H1 (cell line): ENCODE measurements around the gene XIRP1. TPM values are rescaled to one million over a fixed set of nuclear protein-coding genes. Genes with fewer than 3 reads are reported as not detected.

Source experiments
- CTCF ChIA-PET: fragments of 300-600 bp; sonication (Branson Sonifier 250); formaldehyde crosslinking; loops from one replicate; lab custom pipeline; 2021; ENCODE audit not compliant: partially characterized antibody; lab: Charles Lee
- POLR2A ChIA-PET: fragments of 300-600 bp; sonication (Branson Sonifier 250); formaldehyde crosslinking; loops from one replicate; lab custom pipeline; 2021; ENCODE audit warnings: inconsistent platforms; ENCODE audit not compliant: partially characterized antibody; lab: Charles Lee
- DNase-seq, 2 experiments: peaks; one replicate each; pipeline versions ENCODE4 v3.0.0 to v3.0.0-alpha.2; 2010 to 2022; ENCODE audit warnings: low spot score in 2 of 2, low read depth in 1 of 2, mixed read lengths in 1 of 2
- FAIRE-seq: peaks from 2 replicates; lab custom pipeline; 2011; peaks lifted over from hg19 to GRCh38; lab: Jason Lieb, UNC
- H2AFZ ChIP-seq: 2 replicates; pipeline ENCODE4 v1.8.1; 2012; ENCODE audit warnings: low read length, inconsistent platforms
- H2AK5ac ChIP-seq: 2 replicates; pipeline ENCODE4 v1.6.1; 2013; ENCODE audit warnings: low read depth, low read length
- H2BK120ac ChIP-seq: replicated peaks from 2 replicates; pipeline ENCODE3; 2013; ENCODE audit warnings: low read depth, low read length, inconsistent platforms
- H2BK12ac ChIP-seq: 2 replicates; pipeline ENCODE4 v1.6.1; 2013; ENCODE audit warnings: low read depth, low read length
- H2BK15ac ChIP-seq: 2 replicates; pipeline ENCODE4 v1.6.1; 2013; ENCODE audit warnings: low read length
- H2BK20ac ChIP-seq: 2 replicates; pipeline ENCODE4 v1.6.1; 2013; ENCODE audit warnings: low read length
- H2BK5ac ChIP-seq: 2 replicates; pipeline ENCODE4 v1.6.1; 2013; ENCODE audit warnings: low read depth, low read length
- H3K14ac ChIP-seq: 2 replicates; pipeline ENCODE4 v1.6.1; 2013; ENCODE audit warnings: inconsistent platforms; ENCODE audit not compliant: insufficient read length
- H3K18ac ChIP-seq: 2 replicates; pipeline ENCODE4 v1.6.1; 2013; ENCODE audit warnings: low read length; ENCODE audit errors: extremely low read depth
- H3K23ac ChIP-seq: 2 replicates; pipeline ENCODE4 v1.6.1; 2013; ENCODE audit warnings: inconsistent platforms; ENCODE audit not compliant: insufficient read length
- H3K23me2 ChIP-seq: 2 replicates; pipeline ENCODE4 v1.6.1; 2013; ENCODE audit warnings: low read depth, low read length
- H3K27ac ChIP-seq: 2 replicates; pipeline ENCODE4 v1.6.1; 2011; ENCODE audit warnings: low read depth, low read length, inconsistent platforms
- H3K27me3 ChIP-seq, 4 experiments: replicated peaks in 1 of 4; 1 replicate in 1 of 4; 2 replicates in 3 of 4; pipeline versions ENCODE4 v1.6.1 to v1.8.1; 2011 to 2013; ENCODE audit warnings: low read length in 3 of 4, mild to moderate bottlenecking in 3 of 4, inconsistent platforms in 2 of 4, mixed read lengths in 2 of 4, moderate library complexity in 1 of 4; ENCODE audit not compliant: control insufficient read depth in 3 of 4, insufficient read depth in 3 of 4; ENCODE audit errors: extremely low read depth in 1 of 4
- H3K36me3 ChIP-seq, 4 experiments: 2 replicates each; pipeline versions ENCODE4 v1.6.1 to v1.8.1; 2011 to 2013; ENCODE audit warnings: mild to moderate bottlenecking in 4 of 4, low read length in 3 of 4, moderate library complexity in 2 of 4, control low read depth in 1 of 4, inconsistent platforms in 1 of 4; ENCODE audit not compliant: insufficient read depth in 4 of 4, control insufficient read depth in 2 of 4
- H3K4ac ChIP-seq: replicated peaks from 2 replicates; pipeline ENCODE3; 2013; ENCODE audit warnings: low read length, low read depth, mixed read lengths, inconsistent platforms; ENCODE audit not compliant: insufficient read length
- H3K4me1 ChIP-seq, 4 experiments: replicated peaks in 1 of 4; 1 replicate in 1 of 4; 2 replicates in 3 of 4; pipeline versions ENCODE4 v1.6.1 to v1.8.1; 2011 to 2013; ENCODE audit warnings: low read length in 3 of 4, inconsistent platforms in 2 of 4, mixed read lengths in 1 of 4; ENCODE audit not compliant: insufficient read depth in 4 of 4, control insufficient read depth in 3 of 4
- H3K4me2 ChIP-seq, 2 experiments: 2 replicates each; pipeline versions ENCODE4 v1.6.1 to v1.8.1; 2011 to 2013; ENCODE audit warnings: low read depth in 2 of 2, low read length in 2 of 2, control low read depth in 1 of 2, inconsistent platforms in 1 of 2, mild to moderate bottlenecking in 1 of 2; ENCODE audit not compliant: insufficient read depth in 1 of 2
- H3K4me3 ChIP-seq, 4 experiments: fragments of 200-600, 300-600 bp in 1 of 4; sonication (generic), shearing (Covaris generic), sonication (Bioruptor Twin) in 1 of 4; 2 replicates each; pipeline versions ENCODE4 v1.5.1 to v1.8.1; 2011 to 2016; ENCODE audit warnings: low read length in 4 of 4, low read depth in 3 of 4, control low read depth in 2 of 4, inconsistent platforms in 2 of 4, mild to moderate bottlenecking in 2 of 4, mixed read lengths in 1 of 4, moderate library complexity in 1 of 4; ENCODE audit not compliant: insufficient read depth in 2 of 4; ENCODE audit errors: extremely low read depth in 1 of 4
- H3K56ac ChIP-seq: replicated peaks from 2 replicates; pipeline ENCODE3; 2013; ENCODE audit warnings: low read depth, mild to moderate bottlenecking, mixed read lengths, low read length, inconsistent platforms; ENCODE audit not compliant: insufficient read length
- H3K79me1 ChIP-seq: 2 replicates; pipeline ENCODE4 v1.6.1; 2013; ENCODE audit warnings: low read depth, low read length, control low read depth
- H3K79me2 ChIP-seq, 2 experiments: 2 replicates each; pipeline versions ENCODE4 v1.6.1 to v1.8.1; 2012 to 2013; ENCODE audit warnings: low read length in 2 of 2, mild to moderate bottlenecking in 2 of 2, inconsistent platforms in 1 of 2; ENCODE audit not compliant: insufficient read depth in 2 of 2, control insufficient read depth in 1 of 2
- H3K9ac ChIP-seq, 4 experiments: replicated peaks in 1 of 4; 1 replicate in 1 of 4; 2 replicates in 3 of 4; pipeline versions ENCODE4 v1.6.1 to v1.8.1; 2011 to 2013; ENCODE audit warnings: low read depth in 3 of 4, low read length in 3 of 4, control low read depth in 2 of 4, mild to moderate bottlenecking in 2 of 4, moderate library complexity in 2 of 4, inconsistent platforms in 1 of 4; ENCODE audit errors: extremely low read depth in 1 of 4
- H3K9me3 ChIP-seq, 2 experiments: 2 replicates each; pipeline versions ENCODE4 v1.6.1 to v1.8.1; 2012 to 2013; ENCODE audit warnings: mild to moderate bottlenecking in 2 of 2, moderate library complexity in 2 of 2, control low read depth in 1 of 2, inconsistent platforms in 1 of 2, low read depth in 1 of 2, low read length in 1 of 2, mixed read lengths in 1 of 2; ENCODE audit not compliant: insufficient read depth in 2 of 2
- H4K20me1 ChIP-seq, 2 experiments: replicated peaks in 1 of 2; 2 replicates each; pipeline versions ENCODE3 to v1.8.1; 2011 to 2013; ENCODE audit warnings: inconsistent platforms in 2 of 2, low read length in 2 of 2, mild to moderate bottlenecking in 1 of 2; ENCODE audit not compliant: insufficient read depth in 2 of 2, control insufficient read depth in 1 of 2
- H4K5ac ChIP-seq: 2 replicates; pipeline ENCODE4 v1.6.1; 2013; ENCODE audit warnings: low read length, low read depth, mixed read lengths, inconsistent platforms; ENCODE audit not compliant: insufficient read length
- H4K8ac ChIP-seq: 2 replicates; pipeline ENCODE4 v1.8.0; 2013; ENCODE audit warnings: mild to moderate bottlenecking, moderate library complexity, low read length, inconsistent platforms; ENCODE audit not compliant: insufficient read depth; ENCODE audit errors: extremely low read depth
- H4K91ac ChIP-seq: replicated peaks from 2 replicates; pipeline ENCODE3; 2013; ENCODE audit warnings: low read length, mixed read lengths, inconsistent platforms; ENCODE audit not compliant: insufficient read length
- BACH1 ChIP-seq: IDR thresholded peaks from 2 replicates; pipeline ENCODE4 v1.6.1; 2012; ENCODE audit warnings: low read length, improper control_type of control experiment
- BRCA1 ChIP-seq: IDR thresholded peaks from 2 replicates; pipeline ENCODE4 v1.6.1; 2012; ENCODE audit warnings: low read depth, low read length, improper control_type of control experiment
- CEBPB ChIP-seq: IDR thresholded peaks from 2 replicates; pipeline ENCODE4 v1.6.1; 2012; ENCODE audit warnings: low read depth, low read length
- CHD1 ChIP-seq: IDR thresholded peaks from 2 replicates; pipeline ENCODE4 v1.6.1; 2012; ENCODE audit warnings: low read depth, low read length, improper control_type of control experiment
- FOSL1 ChIP-seq: IDR thresholded peaks from 2 replicates; pipeline ENCODE4 v1.6.1; 2011; ENCODE audit warnings: mild to moderate bottlenecking, low read depth, low read length, moderate library complexity; ENCODE audit not compliant: insufficient read depth
- HDAC6 ChIP-seq: IDR thresholded peaks from one replicate; pipeline ENCODE4 v1.7.1; 2012; ENCODE audit warnings: low read depth, mild to moderate bottlenecking, inconsistent platforms, low read length, moderate library complexity
- JUND ChIP-seq: IDR thresholded peaks from 2 replicates; pipeline ENCODE4 v1.6.1; 2011; ENCODE audit warnings: mild to moderate bottlenecking, improper control_type of control experiment, low read length
- MAFK ChIP-seq: IDR thresholded peaks from 2 replicates; pipeline ENCODE4 v1.6.1; 2012; ENCODE audit warnings: low read depth, mild to moderate bottlenecking, improper control_type of control experiment, low read length
- POLR2AphosphoS5 ChIP-seq: IDR thresholded peaks from 2 replicates; pipeline ENCODE4 v1.6.1; 2011; ENCODE audit warnings: low read depth, low read length
- RAD21 ChIP-seq, 2 experiments: IDR thresholded peaks in 1 of 2; conservative IDR thresholded peaks in 1 of 2; 2 replicates each; pipeline ENCODE4 v1.6.1; 2011; ENCODE audit warnings: low read depth in 2 of 2, low read length in 2 of 2, improper control_type of control experiment in 1 of 2, inconsistent platforms in 1 of 2, mild to moderate bottlenecking in 1 of 2, moderate library complexity in 1 of 2
- RNF2 ChIP-seq: fragments of 200-900, 300-1000 bp; sonication (generic); IDR thresholded peaks from 2 replicates; pipeline ENCODE4 v1.7.1; 2016; ENCODE audit warnings: borderline replicate concordance, low read depth, mild to moderate bottlenecking, antibody characterized with exemption, low read length; ENCODE audit not compliant: poor library complexity, severe bottlenecking; ENCODE audit errors: missing control alignments
- TAF7 ChIP-seq: optimal IDR thresholded peaks from 2 replicates; pipeline ENCODE3; 2011; ENCODE audit warnings: low read depth, mild to moderate bottlenecking, inconsistent platforms, low read length, moderate library complexity, borderline replicate concordance
- WGBS, 2 experiments: shearing (Covaris generic) in 1 of 2; methylation state at CpG; one replicate each; pipeline versions ENCODE4 v1.1.6 to v1.1.7; 2013 to 2015; ENCODE audit warnings: low lambda C conversion rate in 2 of 2, mixed read lengths in 2 of 2, inconsistent platforms in 1 of 2, low coverage in 1 of 2, missing lambda C conversion rate in 1 of 2; ENCODE audit not compliant: insufficient replicate concordance in 2 of 2, insufficient coverage in 1 of 2, insufficient read length in 1 of 2; ENCODE audit errors: extremely low coverage in 1 of 2, missing lambda C conversion rate in 1 of 2; 5-methylcytosine and 5-hydroxymethylcytosine counted together
- polyA plus RNA-seq, 7 experiments: library from polyadenylated mRNA; depleted of rRNA in 3 of 7; stranded (reverse) in 5 of 7; unstranded in 2 of 7; fragments of >200 nt in 5 of 7; fragments of 200-250 nt in 2 of 7; gene quantifications; 1 replicate in 5 of 7; 2 replicates in 1 of 7; 4 replicates in 1 of 7; pipeline versions ENCODE4 v1.2.1 to v1.2.3, GENCODE V29; 2011 to 2013; ENCODE audit warnings: missing spikeins in 2 of 7, mixed read lengths in 2 of 7
- total RNA-seq: library from RNA; stranded (reverse); fragmentation: NEBNext Ultra II Directional; extraction: Animal tissue kit (Norgen Biotek cat#: 25700); gene quantifications from 2 replicates; pipeline ENCODE4 v1.2.1, GENCODE V29; 2021

Gene XIRP1
- total and polyA plus RNA-seq, 2 of the 8 experiments (the other 6 are each of a cell fraction or from before 2014, with no cell fraction given): not detected

GRCh38 chr3:39136533-39137434 is 55.6 kb downstream of the XIRP1 start:
- Histone ChIP-seq H3K27ac (no peak overlapping the region), H2BK20ac (no peak overlapping the region), H4K91ac (no peak overlapping the region), H3K23me2 (no peaks in the 10 kb centered on the region), H2AFZ (no peak overlapping the region), H3K4me1 (peaks cover 0 to 3% (median 0%) of the 10 kb centered on the region in 4 experiments; a peak in 1 of 7 replicates), H3K9me3 (no peaks in the 10 kb centered on the region), H2BK5ac (no peak overlapping the region), H3K56ac (no peak overlapping the region), H3K36me3 (peaks cover 0 to 4% (median 0%) of the 10 kb centered on the region in 4 experiments; a peak in 1 of 8 replicates), H2AK5ac (no peak overlapping the region), H4K5ac (no peak overlapping the region), H4K20me1 (peaks cover 0 to 7% of the 10 kb centered on the region in 2 experiments), H3K14ac (no peak overlapping the region), H3K79me2 (no peaks in the 10 kb centered on the region), H3K79me1 (no peaks in the 10 kb centered on the region), H3K27me3 (no peaks in the 10 kb centered on the region), H2BK12ac (no peak overlapping the region), H2BK15ac (no peak overlapping the region), H4K8ac (no peak overlapping the region), H2BK120ac (no peak overlapping the region), H3K9ac (no peak overlapping the region), H3K4me2 (no peak overlapping the region), H3K23ac (no peak overlapping the region), H3K4me3 (no peak overlapping the region), H3K4ac (peak overlapping the region; percentile 25), H3K18ac (no peak overlapping the region)
- ChIA-PET CTCF (interaction anchor here (0.5 to 6.8 kb wide), 9 partner anchors 10 to 155 kb away, joined by 3 to 43 read pairs (median 4); no protein-coding TSS in a partner anchor), POLR2A (interaction anchor here (0.7 to 3.3 kb wide), 5 partner anchors 10 to 270 kb away, joined by 3 to 13 read pairs (median 4); partner anchors contain the start of gene RPSA)
- FAIRE-seq (no peak), DNase-seq (no peak)
- 90% methylated on average over 18 of the region's 21 CpGs; no CpG with 5 or more reads in 1 of the 2 experiments for WGBS, 2 experiments
- TF ChIP-seq BRCA1 (no peak), MAFK (no peak), CHD1 (no peak), JUND (no peak), HDAC6 (no peak), POLR2AphosphoS5 (no peak), TAF7 (no peak), FOSL1 (no peak), BACH1 (no peak), RNF2 (no peak), CEBPB (no peak), RAD21 (IDR thresholded peaks at IDR 0.05 in 1 of 2, conservative IDR thresholded peaks at IDR 0.05 in 1 of 2; ENCODE audit: low read depth in 2 of 2, low read length in 2 of 2) (no peak)
